Breast epithelium (tissue), 3 donors: ENCODE results near the gene TAOK1.

Experiments used
- CTCF ChIP-seq, 3 donors: fragments of 450-650 bp; IDR thresholded peaks; one replicate each; pipeline ENCODE4 v1.5.1; 2016 to 2017; ENCODE audit warnings: antibody characterized with exemption in 3 of 3, mild to moderate bottlenecking in 3 of 3, moderate library complexity in 3 of 3
- POLR2A ChIP-seq: fragments of 450-650 bp; IDR thresholded peaks from one replicate; pipeline ENCODE4 v1.6.1; 2016; ENCODE audit warnings: antibody characterized with exemption, mild to moderate bottlenecking, moderate library complexity
- POLR2AphosphoS5 ChIP-seq, 3 donors: sonication (generic); formaldehyde crosslinking; IDR thresholded peaks; one replicate each; pipeline ENCODE4 v1.6.1; 2017; ENCODE audit warnings: antibody characterized with exemption in 3 of 3

DNA sequence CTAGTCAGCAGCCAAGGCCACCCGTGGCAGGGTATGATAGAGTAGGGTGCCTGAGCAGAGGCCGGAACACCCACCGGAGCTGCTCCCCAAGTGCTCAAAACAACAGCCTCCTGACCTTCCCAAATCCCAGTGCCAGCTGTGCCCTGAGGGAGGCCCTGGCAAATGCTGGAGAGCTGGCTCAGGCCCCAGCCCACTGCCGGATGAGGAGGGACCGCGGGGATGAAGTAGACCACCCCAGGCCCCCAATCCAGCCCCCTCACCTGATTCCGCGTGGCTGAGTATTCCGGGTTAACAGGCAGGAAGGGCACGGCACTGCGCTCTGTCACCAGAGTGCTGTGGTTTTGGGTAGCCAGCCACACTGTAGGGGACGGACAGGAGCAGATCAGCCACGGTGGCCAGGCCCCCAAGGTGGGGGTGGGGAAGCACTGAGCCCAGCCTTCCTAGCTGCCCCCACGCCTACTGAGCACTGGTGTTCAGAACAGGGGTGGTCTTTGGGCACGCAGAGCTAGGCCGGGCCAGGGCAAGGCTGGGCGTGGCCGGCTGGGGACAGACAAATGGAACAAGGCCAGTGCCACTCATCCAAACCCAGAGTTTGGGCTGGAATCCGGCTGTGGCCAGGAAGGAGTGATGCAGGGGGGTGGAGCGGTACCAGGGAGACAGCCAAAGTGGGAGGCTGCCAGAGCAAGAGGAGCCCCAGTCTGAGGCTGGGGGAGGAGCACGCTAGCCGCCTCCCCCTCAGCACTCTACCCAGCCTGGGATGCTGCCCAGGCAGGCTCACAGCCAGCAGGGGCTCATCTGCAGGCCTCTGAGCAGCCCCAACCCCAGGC is 187.4 kb downstream of the TAOK1 start:
- TF ChIP-seq CTCF (IDR thresholded peaks at IDR 0.05) (no peak), POLR2AphosphoS5 (IDR thresholded peaks at IDR 0.05) (no peak), POLR2A (no peak)
